HT-29 (cell line): ENCODE data around the gene TMBIM1. TPM values are rescaled to one million over a fixed set of nuclear protein-coding genes. Genes with fewer than 3 reads are reported as not detected.
A peak's percentile ranks its signal among the peaks of the same experiment; 100 is the strongest.

Source experiments
- DNase-seq: peaks from one replicate; pipeline ENCODE4 v3.0.0-alpha.2; 2015; ENCODE audit warnings: low spot score
- total RNA-seq: library from RNA; depleted of rRNA; stranded (reverse); fragments of >200 nt; shearing (Covaris generic); gene quantifications from 2 replicates; pipeline ENCODE4 v1.2.3, GENCODE V29; 2014; rRNA removed

Gene TMBIM1
- 229 and 311 TPM in 2 replicates for total RNA-seq

GRCh38 chr2:218292048-218293014 is at the start of gene TMBIM1:
TSS of gene TMBIM1 (minus strand) at chr2:218292503. CDS start at chr2:218282141, 10,362 bp downstream.
- DNase-seq = peak; percentile 84

- DNase-seq = no peak
Measured at GRCh38 chr2:218341381-218341780, 49.1 kb upstream of the TMBIM1 start.

- no peak for DNase-seq
Measured at GRCh38 chr2:218340656-218341055, 48.4 kb upstream of the TMBIM1 start.

GRCh38 chr2:218334531-218334930 is 42.2 kb upstream of the TMBIM1 start:
- DNase-seq = no peak

GRCh38 chr2:218332920-218333645 is 40.8 kb upstream of the TMBIM1 start:
- DNase-seq = no peak

GRCh38 chr2:218332288-218332687 is 40.0 kb upstream of the TMBIM1 start:
- DNase-seq = no peak

GRCh38 chr2:218331745-218332144 is 39.4 kb upstream of the TMBIM1 start:
- DNase-seq = no peak

- no peak for DNase-seq
Measured at GRCh38 chr2:218329826-218330593, 37.7 kb upstream of the TMBIM1 start.

GRCh38 chr2:218329027-218329825 is 36.9 kb upstream of the TMBIM1 start:
- no peak for DNase-seq

GRCh38 chr2:218328294-218328693 is 36.0 kb upstream of the TMBIM1 start:
- no peak for DNase-seq

GRCh38 chr2:218327451-218328210 is 35.3 kb upstream of the TMBIM1 start:
- DNase-seq = no peak

GRCh38 chr2:218326315-218326714 is 34.0 kb upstream of the TMBIM1 start:
- DNase-seq = no peak

- DNase-seq = no peak
Measured at GRCh38 chr2:218325566-218326160, 33.4 kb upstream of the TMBIM1 start.

- DNase-seq = peak; percentile 31
Measured at GRCh38 chr2:218323526-218324472, 31.5 kb upstream of the TMBIM1 start.

GRCh38 chr2:218322768-218323525 is 30.6 kb upstream of the TMBIM1 start:
- peak; percentile 92 for DNase-seq

- no peak for DNase-seq
Measured at GRCh38 chr2:218320704-218321336, 28.5 kb upstream of the TMBIM1 start.

- no peak for DNase-seq
Measured at GRCh38 chr2:218319813-218320365, 27.6 kb upstream of the TMBIM1 start.
